ENCODE measurements around the gene TFF1.

TFF1 gene

DNA sequence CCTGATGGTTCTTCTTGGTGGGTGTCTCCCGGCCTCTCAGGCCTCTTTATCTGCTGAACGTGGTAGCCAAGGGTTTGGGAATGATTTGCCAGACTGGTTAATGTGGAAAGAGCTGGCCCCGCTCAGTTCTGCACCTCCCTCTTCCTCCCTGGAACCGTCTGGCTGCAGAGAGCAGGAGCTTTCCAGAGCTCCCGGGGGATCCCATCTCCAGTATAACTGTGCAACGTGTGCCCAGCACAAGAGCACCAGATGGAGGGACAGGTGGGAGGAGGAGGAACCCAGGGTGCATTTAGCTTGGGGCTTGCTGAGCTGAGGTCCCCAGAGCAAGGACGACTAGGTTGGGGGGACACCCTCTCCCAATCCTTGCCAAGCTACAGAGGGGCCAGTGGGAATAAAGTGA lies 5.0 kb downstream of the TFF1 start:
- TF ChIP-seq, protein P1, sequence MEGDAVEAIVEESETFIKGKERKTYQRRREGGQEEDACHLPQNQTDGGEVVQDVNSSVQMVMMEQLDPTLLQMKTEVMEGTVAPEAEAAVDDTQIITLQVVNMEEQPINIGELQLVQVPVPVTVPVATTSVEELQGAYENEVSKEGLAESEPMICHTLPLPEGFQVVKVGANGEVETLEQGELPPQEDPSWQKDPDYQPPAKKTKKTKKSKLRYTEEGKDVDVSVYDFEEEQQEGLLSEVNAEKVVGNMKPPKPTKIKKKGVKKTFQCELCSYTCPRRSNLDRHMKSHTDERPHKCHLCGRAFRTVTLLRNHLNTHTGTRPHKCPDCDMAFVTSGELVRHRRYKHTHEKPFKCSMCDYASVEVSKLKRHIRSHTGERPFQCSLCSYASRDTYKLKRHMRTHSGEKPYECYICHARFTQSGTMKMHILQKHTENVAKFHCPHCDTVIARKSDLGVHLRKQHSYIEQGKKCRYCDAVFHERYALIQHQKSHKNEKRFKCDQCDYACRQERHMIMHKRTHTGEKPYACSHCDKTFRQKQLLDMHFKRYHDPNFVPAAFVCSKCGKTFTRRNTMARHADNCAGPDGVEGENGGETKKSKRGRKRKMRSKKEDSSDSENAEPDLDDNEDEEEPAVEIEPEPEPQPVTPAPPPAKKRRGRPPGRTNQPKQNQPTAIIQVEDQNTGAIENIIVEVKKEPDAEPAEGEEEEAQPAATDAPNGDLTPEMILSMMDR (conservative IDR thresholded peaks at IDR 0.05; ENCODE audit: low read depth, low read length), result no peak
- H3K36me3 ChIP-seq (ENCODE audit: insufficient read depth), result no peaks in the 10 kb centered on the region
- no peak overlapping the region for H3K4me2 ChIP-seq
- H3K27ac ChIP-seq, result no peak overlapping the region
- no peak overlapping the region for H3K4me3 ChIP-seq (IDR thresholded peaks at IDR 0.05; ENCODE audit: insufficient read depth, low read depth, low read length)
- H3K27me3 ChIP-seq (ENCODE audit: insufficient read depth, low read depth), result peaks cover 54% of the 10 kb centered on the region
- no peaks in the 10 kb centered on the region for H4K20me1 ChIP-seq (ENCODE audit: insufficient read depth)
- no peaks in the 10 kb centered on the region for H3K4me1 ChIP-seq (ENCODE audit: low read depth, poor library complexity, severe bottlenecking)
- no peak overlapping the region for H3K9ac ChIP-seq
- no peaks in the 10 kb centered on the region for H3K79me2 ChIP-seq (ENCODE audit: insufficient read depth, low read depth)
- no peak overlapping the region for H2AFZ ChIP-seq (ENCODE audit: low read depth)

DNA sequence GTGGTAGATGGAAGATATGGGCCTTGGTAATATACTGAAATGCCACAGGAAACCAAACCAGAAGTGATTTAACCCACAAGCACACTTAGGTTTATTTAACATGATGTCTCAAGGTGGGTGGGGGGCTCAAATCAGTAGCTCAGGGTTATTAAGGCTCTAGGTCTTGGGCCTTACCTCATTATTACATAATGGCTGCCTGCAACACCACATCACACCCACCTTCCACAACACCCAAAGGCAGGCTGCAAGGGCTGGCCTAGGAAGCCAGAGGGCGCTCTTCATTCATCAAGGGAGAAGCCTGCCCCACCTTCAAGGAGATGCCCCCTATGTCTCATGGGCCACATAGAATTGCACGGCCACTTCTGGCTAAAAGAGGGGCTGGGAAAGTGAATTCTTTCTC lies 6.0 kb downstream of the TFF1 start:
- no peak overlapping the region for H2AFZ ChIP-seq (ENCODE audit: low read depth)
- no peak overlapping the region for H3K27ac ChIP-seq
- TF ChIP-seq, protein P1 (conservative IDR thresholded peaks at IDR 0.05; ENCODE audit: low read depth, low read length), result peak; percentile 34; the same call in 1 of the 2 replicates
- H3K4me2 ChIP-seq, result no peak overlapping the region
- peaks cover 51% of the 10 kb centered on the region; the same call in 1 of the 2 replicates for H3K27me3 ChIP-seq (ENCODE audit: insufficient read depth, low read depth)
- no peaks in the 10 kb centered on the region for H3K4me1 ChIP-seq (ENCODE audit: low read depth, poor library complexity, severe bottlenecking)
- no peaks in the 10 kb centered on the region for H4K20me1 ChIP-seq (ENCODE audit: insufficient read depth)
- H3K4me3 ChIP-seq (IDR thresholded peaks at IDR 0.05; ENCODE audit: insufficient read depth, low read depth, low read length), result no peak overlapping the region
- H3K79me2 ChIP-seq (ENCODE audit: insufficient read depth, low read depth), result no peaks in the 10 kb centered on the region
- no peak overlapping the region for H3K9ac ChIP-seq
- no peaks in the 10 kb centered on the region for H3K36me3 ChIP-seq (ENCODE audit: insufficient read depth)

DNA sequence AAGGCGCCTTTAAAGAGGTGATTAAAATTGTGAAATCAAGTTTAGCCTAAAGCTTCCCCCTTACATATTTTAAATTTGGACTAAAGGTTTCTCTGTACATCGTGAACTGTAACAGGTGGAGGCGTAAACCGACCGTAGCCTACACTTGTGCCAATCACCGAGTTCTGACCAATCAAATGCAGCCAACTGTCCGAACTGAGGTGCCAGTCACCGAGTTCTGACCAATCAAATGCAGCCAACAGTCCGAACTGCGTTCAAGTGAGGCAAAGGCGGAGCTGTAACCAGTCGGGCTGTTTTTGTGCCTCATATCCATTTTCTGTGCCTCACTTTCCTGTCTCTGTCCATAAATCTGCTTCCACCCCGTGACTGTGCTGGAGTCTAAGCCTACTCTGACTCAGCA lies 7.4 kb downstream of the TFF1 start:
- no peak overlapping the region for H3K4me3 ChIP-seq (IDR thresholded peaks at IDR 0.05; ENCODE audit: insufficient read depth, low read depth, low read length)
- no peak overlapping the region for H3K27ac ChIP-seq
- H3K79me2 ChIP-seq (ENCODE audit: insufficient read depth, low read depth), result no peaks in the 10 kb centered on the region
- no peaks in the 10 kb centered on the region for H3K4me1 ChIP-seq (ENCODE audit: low read depth, poor library complexity, severe bottlenecking)
- H3K36me3 ChIP-seq (ENCODE audit: insufficient read depth), result no peaks in the 10 kb centered on the region
- H3K4me2 ChIP-seq, result no peak overlapping the region
- H3K27me3 ChIP-seq (ENCODE audit: insufficient read depth, low read depth), result peaks cover 44% of the 10 kb centered on the region; the same call in 1 of the 2 replicates
- H3K9ac ChIP-seq, result no peak overlapping the region
- H2AFZ ChIP-seq (ENCODE audit: low read depth), result no peak overlapping the region
- TF ChIP-seq, protein P1 (conservative IDR thresholded peaks at IDR 0.05; ENCODE audit: low read depth, low read length), result no peak
- no peaks in the 10 kb centered on the region for H4K20me1 ChIP-seq (ENCODE audit: insufficient read depth)

DNA sequence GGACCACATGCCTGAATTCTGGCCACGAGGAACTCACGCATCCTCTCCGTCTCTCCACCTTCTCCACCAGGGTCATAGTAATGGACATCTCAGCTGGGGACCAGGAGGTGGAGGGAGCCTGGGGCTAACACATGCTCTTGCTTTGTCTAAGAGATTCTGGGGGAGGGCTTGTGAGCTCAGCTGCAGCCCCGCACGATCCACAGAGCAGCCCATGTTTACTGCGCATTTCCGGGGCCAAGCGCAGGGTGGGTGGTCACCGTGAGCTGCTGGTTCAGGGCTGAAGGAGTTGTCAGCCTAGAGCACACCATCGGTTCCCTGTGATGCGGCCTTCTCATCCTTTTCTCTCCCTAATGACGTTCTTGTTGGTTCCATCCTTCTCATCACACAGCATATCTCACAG lies 8.1 kb downstream of the TFF1 start:
- no peaks in the 10 kb centered on the region for H3K36me3 ChIP-seq (ENCODE audit: insufficient read depth)
- peaks cover 37% of the 10 kb centered on the region; the same call in 1 of the 2 replicates for H3K27me3 ChIP-seq (ENCODE audit: insufficient read depth, low read depth)
- no peaks in the 10 kb centered on the region for H3K4me1 ChIP-seq (ENCODE audit: low read depth, poor library complexity, severe bottlenecking)
- no peaks in the 10 kb centered on the region for H4K20me1 ChIP-seq (ENCODE audit: insufficient read depth)
- H3K79me2 ChIP-seq (ENCODE audit: insufficient read depth, low read depth), result no peaks in the 10 kb centered on the region
- H3K4me3 ChIP-seq (IDR thresholded peaks at IDR 0.05; ENCODE audit: insufficient read depth, low read depth, low read length), result no peak overlapping the region
- no peak overlapping the region for H3K27ac ChIP-seq
- no peak overlapping the region for H3K4me2 ChIP-seq
- H3K9ac ChIP-seq, result no peak overlapping the region
- H2AFZ ChIP-seq (ENCODE audit: low read depth), result no peak overlapping the region
- TF ChIP-seq, protein P1 (conservative IDR thresholded peaks at IDR 0.05; ENCODE audit: low read depth, low read length), result no peak
